B cell (primary cell): ENCODE measurements around the gene NFATC2. TPM values are rescaled to one million over a fixed set of nuclear protein-coding genes. Genes with fewer than 3 reads are reported as not detected.

Experiments
- ATAC-seq: fragments of 200-7000 bp; cut with Tn5 transposase; one replicate; pipeline ENCODE4 v1.10.0; 2021; ENCODE audit warnings: low read depth, mild to moderate bottlenecking, moderate number of reproducible peaks, moderate library complexity
- CTCF ChIA-PET: fragments of 350-600 bp; sonication (Branson Sonifier 250); formaldehyde crosslinking; loops from one replicate; lab custom pipeline; 2021; ENCODE audit warnings: antibody characterized with exemption, inconsistent platforms; lab: Charles Lee
- POLR2A ChIA-PET: fragments of 350-600 bp; sonication (Branson Sonifier 250); formaldehyde crosslinking; loops from one replicate; lab custom pipeline; 2021; ENCODE audit warnings: antibody characterized with exemption; lab: Charles Lee
- DNase-seq: peaks from one replicate; pipeline ENCODE4 v3.0.0; 2013
- H2AFZ ChIP-seq: 2 replicates; pipeline ENCODE4 v1.6.1; 2012; ENCODE audit warnings: mild to moderate bottlenecking, low read depth, low read length; ENCODE audit not compliant: insufficient read depth, poor library complexity, severe bottlenecking
- H3K27ac ChIP-seq, 2 donors: 1 replicate in 1 of 2; 2 replicates in 1 of 2; pipeline ENCODE4 v1.5.1; 2012 to 2013; ENCODE audit warnings: low read length in 2 of 2, mild to moderate bottlenecking in 2 of 2, moderate library complexity in 1 of 2
- H3K27me3 ChIP-seq, 4 experiments: fragments of 200-600 bp in 1 of 4; sonication (generic) in 1 of 4; replicated peaks in 1 of 4; 1 replicate in 2 of 4; 2 replicates in 2 of 4; pipeline versions ENCODE4 v1.6.1 to v1.7.0; 2013 to 2016; ENCODE audit warnings: low read length in 3 of 4, mild to moderate bottlenecking in 2 of 4, mixed read lengths in 1 of 4, moderate library complexity in 1 of 4; ENCODE audit not compliant: insufficient read depth in 4 of 4, control insufficient read depth in 3 of 4; ENCODE audit errors: control extremely low read depth in 1 of 4
- H3K36me3 ChIP-seq, 2 experiments: replicated peaks in 1 of 2; 1 replicate in 1 of 2; 2 replicates in 1 of 2; pipeline versions ENCODE4 v1.6.1 to v1.7.1; 2013; ENCODE audit warnings: low read length in 1 of 2; ENCODE audit not compliant: insufficient read depth in 2 of 2, control insufficient read depth in 1 of 2; ENCODE audit errors: control extremely low read depth in 1 of 2, extremely low read depth in 1 of 2
- H3K4me1 ChIP-seq, 2 donors: fragments of 200-600 bp in 1 of 2; sonication (generic) in 1 of 2; 1 replicate in 1 of 2; 2 replicates in 1 of 2; pipeline versions ENCODE4 v1.5.1 to v1.6.1; 2013 to 2017; ENCODE audit warnings: low read length in 2 of 2; ENCODE audit not compliant: control insufficient read depth in 2 of 2, insufficient read depth in 2 of 2
- H3K4me2 ChIP-seq: replicated peaks from 2 replicates; pipeline ENCODE3; 2012; ENCODE audit warnings: mild to moderate bottlenecking, low read depth, low read length; ENCODE audit not compliant: poor library complexity, severe bottlenecking
- H3K4me3 ChIP-seq, 5 experiments: fragments of 200-600 bp in 1 of 5; sonication (generic) in 1 of 5; 1 replicate in 3 of 5; 2 replicates in 2 of 5; pipeline versions ENCODE4 v1.5.1 to v1.7.0; 2011 to 2016; ENCODE audit warnings: low read length in 4 of 5, mild to moderate bottlenecking in 4 of 5, low read depth in 2 of 5, control low read depth in 1 of 5, moderate library complexity in 1 of 5; ENCODE audit not compliant: insufficient read depth in 1 of 5; ENCODE audit errors: control extremely low read depth in 1 of 5, extremely low read depth in 1 of 5
- H3K79me2 ChIP-seq: fragments of 200-600 bp; sonication (generic); one replicate; pipeline ENCODE4 v1.6.0; 2016; ENCODE audit warnings: low read length; ENCODE audit not compliant: control insufficient read depth, insufficient read depth
- H3K9ac ChIP-seq: fragments of 200-600 bp; sonication (generic); 2 replicates; pipeline ENCODE4 v1.6.1; 2017; ENCODE audit warnings: mild to moderate bottlenecking, low read length, moderate library complexity
- H3K9me3 ChIP-seq, 3 donors: one replicate each; pipeline versions ENCODE4 v1.6.1 to v1.7.1; 2013; ENCODE audit warnings: low read length in 2 of 3; ENCODE audit not compliant: control insufficient read depth in 2 of 3, insufficient read depth in 1 of 3; ENCODE audit errors: control extremely low read depth in 1 of 3
- H4K20me1 ChIP-seq: 2 replicates; pipeline ENCODE4 v1.6.0; 2012; ENCODE audit warnings: mild to moderate bottlenecking, low read length; ENCODE audit not compliant: insufficient read depth, control insufficient read depth, poor library complexity, severe bottlenecking
- H3K27ac Mint-ChIP-seq: one replicate; pipeline ENCODE4 v1.8.0; 2021; ENCODE audit warnings: mixed read lengths
- H3K27me3 Mint-ChIP-seq: one replicate; pipeline ENCODE4 v1.8.0; 2021; ENCODE audit warnings: mixed read lengths
- H3K4me1 Mint-ChIP-seq: one replicate; pipeline ENCODE4 v1.8.0; 2021; ENCODE audit warnings: mixed read lengths
- H3K4me3 Mint-ChIP-seq: one replicate; pipeline ENCODE4 v1.8.0; 2021; ENCODE audit warnings: mixed read lengths
- H3K9me3 Mint-ChIP-seq: one replicate; pipeline ENCODE4 v1.8.0; 2022; ENCODE audit warnings: mixed read lengths; ENCODE audit not compliant: insufficient read depth
- EZH2 ChIP-seq: IDR thresholded peaks from 2 replicates; pipeline ENCODE4 v1.6.1; 2012; ENCODE audit warnings: borderline replicate concordance, low read depth, mild to moderate bottlenecking, moderate library complexity, low read length; ENCODE audit not compliant: insufficient read depth, poor library complexity, severe bottlenecking
- WGBS: methylation state at CpG from one replicate; pipeline ENCODE4 v1.1.5; 2013; ENCODE audit warnings: missing lambda C conversion rate; ENCODE audit not compliant: insufficient coverage; 5-methylcytosine and 5-hydroxymethylcytosine counted together
- intact Hi-C: fragments of 100-400 bp; cut with micrococcal nuclease; formaldehyde crosslinking; loops from one replicate; pipeline ENCODE4 v1.10.0; 2022
- polyA plus RNA-seq: library from polyadenylated mRNA; depleted of rRNA; stranded (reverse); fragments of >200 nt; gene quantifications from 2 replicates; pipeline ENCODE4 v1.2.3, GENCODE V29; 2012
- total RNA-seq, 2 donors: library from RNA; stranded (reverse); fragments of 120-200 nt in 1 of 2; gene quantifications; 1 replicate in 1 of 2; 2 replicates in 1 of 2; pipeline versions ENCODE4 v1.2.3 to v1.2.4, GENCODE V29; 2013 to 2022
- TF ChIP-seq, protein P1 (sequence below): fragments of 200-600 bp; IDR thresholded peaks from one replicate; pipeline ENCODE4 v1.8.0; 2022; ENCODE audit warnings: antibody characterized with exemption, mild to moderate bottlenecking

Gene NFATC2
- total and polyA plus RNA-seq, 2 donors (not counting 1 experiment from before 2014, with no cell fraction given) = 10.1 to 38.0 TPM

DNA sequence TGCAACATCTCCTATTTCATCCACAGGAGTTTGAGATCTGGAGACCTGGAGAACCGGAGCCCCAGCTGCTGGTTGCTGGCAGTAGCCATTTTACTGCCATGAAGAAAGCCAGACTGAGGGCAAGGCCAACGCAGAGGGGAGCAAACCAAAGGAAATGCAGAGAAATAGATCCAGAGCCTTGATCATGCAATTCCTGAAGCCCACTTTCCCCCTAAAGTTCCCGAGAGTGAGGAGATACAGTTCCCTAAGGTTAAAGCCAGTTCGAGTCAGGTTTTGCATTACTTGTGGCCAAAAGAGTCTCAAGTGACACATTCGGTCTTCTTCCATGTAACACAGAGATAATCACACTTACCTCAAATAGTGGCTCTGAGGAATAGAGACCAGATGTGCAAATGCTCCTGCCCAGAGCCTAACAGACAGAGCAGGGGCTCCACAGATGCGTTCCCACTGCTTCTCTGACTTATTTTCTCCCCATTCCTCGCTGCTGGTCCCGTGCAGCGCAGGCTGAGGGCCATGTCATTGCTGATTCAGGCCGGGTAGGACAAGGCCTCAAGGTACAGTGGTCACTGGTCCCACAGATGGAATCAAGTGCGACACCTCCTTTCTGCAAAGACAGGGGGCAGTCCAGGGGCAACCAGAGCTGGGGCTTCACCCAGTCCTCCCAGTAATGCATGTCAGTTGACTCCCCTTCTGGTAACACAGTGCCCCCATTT, 35.1 kb upstream of the NFATC2 start:
- Histone ChIP-seq H3K9ac (no peak overlapping the region), H3K4me1 (no peaks in the 10 kb centered on the region), H3K79me2 (no peaks in the 10 kb centered on the region), H2AFZ (no peak overlapping the region), H3K27ac (no peak overlapping the region), H3K27me3 (peaks cover 0 to 5% (median 0%) of the 10 kb centered on the region in 4 experiments), H3K9me3 (peaks cover 0 to 4% (median 0%) of the 10 kb centered on the region in 3 donors), H3K36me3 (no peaks in the 10 kb centered on the region), H3K4me3 (no peak overlapping the region), H3K4me2 (no peak overlapping the region), H4K20me1 (no peaks in the 10 kb centered on the region)
- Mint-ChIP-seq H3K4me1 (no peaks in the 10 kb centered on the region), H3K4me3 (no peak overlapping the region), H3K9me3 (no peaks in the 10 kb centered on the region), H3K27me3 (peaks cover 22% of the 10 kb centered on the region), H3K27ac (no peak overlapping the region)
- WGBS = 97% methylated on average over 10 of the region's 11 CpGs
- TF ChIP-seq EZH2 = no peak
- TF ChIP-seq, protein P1, sequence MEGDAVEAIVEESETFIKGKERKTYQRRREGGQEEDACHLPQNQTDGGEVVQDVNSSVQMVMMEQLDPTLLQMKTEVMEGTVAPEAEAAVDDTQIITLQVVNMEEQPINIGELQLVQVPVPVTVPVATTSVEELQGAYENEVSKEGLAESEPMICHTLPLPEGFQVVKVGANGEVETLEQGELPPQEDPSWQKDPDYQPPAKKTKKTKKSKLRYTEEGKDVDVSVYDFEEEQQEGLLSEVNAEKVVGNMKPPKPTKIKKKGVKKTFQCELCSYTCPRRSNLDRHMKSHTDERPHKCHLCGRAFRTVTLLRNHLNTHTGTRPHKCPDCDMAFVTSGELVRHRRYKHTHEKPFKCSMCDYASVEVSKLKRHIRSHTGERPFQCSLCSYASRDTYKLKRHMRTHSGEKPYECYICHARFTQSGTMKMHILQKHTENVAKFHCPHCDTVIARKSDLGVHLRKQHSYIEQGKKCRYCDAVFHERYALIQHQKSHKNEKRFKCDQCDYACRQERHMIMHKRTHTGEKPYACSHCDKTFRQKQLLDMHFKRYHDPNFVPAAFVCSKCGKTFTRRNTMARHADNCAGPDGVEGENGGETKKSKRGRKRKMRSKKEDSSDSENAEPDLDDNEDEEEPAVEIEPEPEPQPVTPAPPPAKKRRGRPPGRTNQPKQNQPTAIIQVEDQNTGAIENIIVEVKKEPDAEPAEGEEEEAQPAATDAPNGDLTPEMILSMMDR = no peak
- CTCF ChIA-PET = no interaction called here
- no peak for ATAC-seq
- intact Hi-C loops = no loop called here
- POLR2A ChIA-PET = no interaction called here
- DNase-seq = no peak

DNA sequence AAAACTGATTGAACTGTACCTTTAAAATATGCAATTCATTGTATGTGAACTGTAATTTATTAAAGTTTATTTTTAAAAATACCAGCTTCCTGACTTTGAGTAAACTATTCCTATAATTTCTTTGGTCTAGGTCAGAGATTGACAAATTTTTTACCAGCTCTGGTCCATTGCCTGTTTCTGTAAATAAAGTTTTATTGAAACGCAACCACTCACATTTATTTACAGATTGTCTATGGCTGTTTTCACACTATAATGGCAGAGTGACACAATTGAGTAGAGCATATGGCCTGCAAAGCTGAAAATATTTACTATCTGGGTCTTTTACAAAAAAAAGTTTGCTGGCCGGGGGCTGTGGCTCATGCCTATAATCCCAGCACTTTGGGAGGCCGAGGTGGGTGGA, 33.0 kb upstream of the NFATC2 start:
- CTCF ChIA-PET = no interaction called here

More for the DNA sequence above, 33.0 kb upstream of the NFATC2 start:
- H3K4me3 Mint-ChIP-seq = no peak overlapping the region
- peaks cover 2% of the 10 kb centered on the region for H3K9me3 Mint-ChIP-seq
- Histone ChIP-seq H4K20me1 (no peaks in the 10 kb centered on the region), H3K9me3 (peaks cover 0 to 4% (median 0%) of the 10 kb centered on the region in 3 donors), H3K4me3 (no peak overlapping the region), H3K4me1 (no peaks in the 10 kb centered on the region), H3K79me2 (no peaks in the 10 kb centered on the region), H3K27me3 (peaks cover 0 to 5% (median 0%) of the 10 kb centered on the region in 4 experiments), H3K9ac (no peak overlapping the region), H3K4me2 (no peak overlapping the region), H3K27ac (no peak overlapping the region), H2AFZ (no peak overlapping the region), H3K36me3 (no peaks in the 10 kb centered on the region)
- intact Hi-C loops = no loop called here
- ATAC-seq = no peak
- 94% methylated on average over 2 of the region's 3 CpGs for WGBS
- H3K27me3 Mint-ChIP-seq = peaks cover 14% of the 10 kb centered on the region
- POLR2A ChIA-PET = no interaction called here
- no peaks in the 10 kb centered on the region for H3K4me1 Mint-ChIP-seq
- no peak for TF ChIP-seq EZH2
- TF ChIP-seq, protein P1 = no peak
- no peak for DNase-seq
- H3K27ac Mint-ChIP-seq = no peak overlapping the region
